ENCODE data around the gene TXNDC15. TPM values are rescaled to one million over a fixed set of nuclear protein-coding genes. Genes with fewer than 3 reads are reported as not detected.
A peak's percentile ranks its signal among the peaks of the same experiment; 100 is the strongest.

TXNDC15 gene
- total RNA-seq, 1 donor from 2014 or later: 211 TPM

DNA sequence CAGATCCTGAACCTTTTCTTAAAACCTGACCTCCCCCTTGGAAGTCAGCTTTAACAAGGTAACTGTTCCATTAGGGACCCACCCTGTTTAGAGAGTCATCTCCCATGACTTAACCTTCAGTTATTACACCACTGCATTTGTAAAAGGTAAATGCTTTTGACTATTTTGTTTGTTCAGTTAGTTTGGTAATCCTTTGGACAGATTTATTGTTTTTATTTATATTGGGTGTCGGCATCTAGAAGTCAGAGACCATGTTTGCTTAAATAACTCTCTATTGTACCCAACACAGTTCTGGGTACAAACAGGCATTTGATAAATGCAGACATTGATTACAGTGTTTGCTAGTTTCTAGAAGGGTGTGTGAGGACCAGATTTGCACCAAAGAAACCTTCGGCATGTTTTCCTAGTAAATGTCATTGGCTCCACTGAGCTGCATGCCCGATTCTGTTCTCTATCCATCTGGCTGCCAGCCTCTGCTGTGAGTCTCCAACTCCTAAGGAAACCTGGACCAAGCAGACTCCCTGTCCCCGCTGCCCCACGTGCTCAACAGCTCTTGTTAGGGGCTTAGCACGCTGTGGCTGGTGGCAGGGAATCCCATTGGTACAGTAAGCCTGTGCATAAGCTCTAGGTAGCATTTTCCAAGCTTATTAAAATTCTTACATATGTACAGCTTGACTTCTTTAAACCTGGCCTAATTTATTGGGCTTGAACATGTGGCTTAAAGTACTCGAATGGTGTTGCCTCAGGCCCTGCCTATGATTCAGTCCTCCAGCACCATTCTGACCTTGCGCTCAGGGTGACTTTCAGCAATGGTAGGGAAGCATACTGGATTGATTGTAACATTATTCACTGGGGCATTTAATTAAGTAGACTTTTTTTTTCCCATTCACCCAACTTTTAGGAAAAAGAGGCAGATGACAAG lies 37.4 kb downstream of the TXNDC15 start:
- H3K9me3 ChIP-seq: no peaks in the 10 kb centered on the region
- H3K4me1 ChIP-seq: no peaks in the 10 kb centered on the region
- no peak overlapping the region for H3K27ac ChIP-seq
- H3K27me3 ChIP-seq: no peaks in the 10 kb centered on the region
- no peak for TF ChIP-seq CTCF (IDR thresholded peaks at IDR 0.05)
- peaks cover 26 to 43% of the 10 kb centered on the region in 2 donors for H3K36me3 ChIP-seq
- no peak overlapping the region for H3K4me3 ChIP-seq
- intact Hi-C loops (cut with DNase I): loop anchor here (10.0 kb wide), 1 partner anchor 423 kb away; no protein-coding TSS in a partner anchor
- no peak for DNase-seq (ENCODE audit: low spot score in 2 of 2)

DNA sequence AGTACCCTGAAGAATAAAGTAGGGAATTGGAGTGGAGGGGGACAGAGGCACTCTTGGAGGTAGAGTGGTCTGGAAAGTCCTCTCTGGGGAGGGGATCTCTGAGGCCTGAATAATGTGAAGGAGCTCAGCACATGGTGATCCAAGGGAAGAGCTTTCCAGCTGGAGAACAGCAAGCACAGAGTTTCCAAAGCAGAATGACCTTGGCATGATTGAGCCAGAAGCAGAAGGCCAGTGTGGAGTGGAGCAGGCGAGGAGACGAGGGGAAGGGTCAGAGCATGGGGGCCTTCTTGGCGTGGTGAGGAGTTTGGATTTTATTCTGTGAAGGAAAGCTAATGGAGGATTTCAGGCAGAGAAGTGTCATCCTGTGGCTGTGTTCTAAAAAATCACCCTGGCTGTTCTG lies 39.1 kb downstream of the TXNDC15 start:
- Histone ChIP-seq H3K4me1 (no peaks in the 10 kb centered on the region), H3K27me3 (no peaks in the 10 kb centered on the region), H3K9me3 (no peaks in the 10 kb centered on the region), H3K4me3 (no peak overlapping the region), H3K36me3 (peaks cover 26 to 47% of the 10 kb centered on the region in 2 donors), H3K27ac (no peak overlapping the region)
- no peak for TF ChIP-seq CTCF (IDR thresholded peaks at IDR 0.05)
- intact Hi-C loops (cut with DNase I): loop anchor here (10.0 kb wide), 1 partner anchor 422 kb away; no protein-coding TSS in a partner anchor
- DNase-seq (ENCODE audit: low spot score in 2 of 2): no peak

DNA sequence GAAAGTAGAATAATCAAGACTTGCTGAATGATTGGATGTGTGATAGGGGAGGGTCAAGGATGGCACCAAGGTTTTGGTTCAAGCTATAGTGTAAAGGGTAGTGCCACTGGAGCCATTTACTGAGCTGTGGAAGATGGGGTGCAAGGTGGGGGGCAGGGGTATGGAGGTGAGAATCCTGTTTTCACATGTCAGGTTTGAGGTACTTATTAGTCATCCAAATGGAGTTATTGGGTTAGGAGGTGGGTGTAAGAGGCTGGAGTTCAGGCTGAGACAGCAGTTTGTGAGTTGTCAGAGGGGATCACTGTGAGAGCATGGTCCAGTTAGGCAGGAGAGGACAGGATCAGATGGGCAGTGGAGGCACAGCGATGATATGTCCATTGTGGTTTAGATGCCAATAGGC lies 39.6 kb downstream of the TXNDC15 start:
- Histone ChIP-seq H3K9me3 (no peaks in the 10 kb centered on the region), H3K4me1 (no peaks in the 10 kb centered on the region), H3K27me3 (no peaks in the 10 kb centered on the region), H3K36me3 (peaks cover 26 to 47% of the 10 kb centered on the region in 2 donors), H3K4me3 (no peak overlapping the region), H3K27ac (no peak overlapping the region)
- no peak for DNase-seq (ENCODE audit: low spot score in 2 of 2)
- no peak for TF ChIP-seq CTCF (IDR thresholded peaks at IDR 0.05)
- intact Hi-C loops (cut with DNase I): loop anchor here (10.0 kb wide), 1 partner anchor 421 kb away; no protein-coding TSS in a partner anchor

DNA sequence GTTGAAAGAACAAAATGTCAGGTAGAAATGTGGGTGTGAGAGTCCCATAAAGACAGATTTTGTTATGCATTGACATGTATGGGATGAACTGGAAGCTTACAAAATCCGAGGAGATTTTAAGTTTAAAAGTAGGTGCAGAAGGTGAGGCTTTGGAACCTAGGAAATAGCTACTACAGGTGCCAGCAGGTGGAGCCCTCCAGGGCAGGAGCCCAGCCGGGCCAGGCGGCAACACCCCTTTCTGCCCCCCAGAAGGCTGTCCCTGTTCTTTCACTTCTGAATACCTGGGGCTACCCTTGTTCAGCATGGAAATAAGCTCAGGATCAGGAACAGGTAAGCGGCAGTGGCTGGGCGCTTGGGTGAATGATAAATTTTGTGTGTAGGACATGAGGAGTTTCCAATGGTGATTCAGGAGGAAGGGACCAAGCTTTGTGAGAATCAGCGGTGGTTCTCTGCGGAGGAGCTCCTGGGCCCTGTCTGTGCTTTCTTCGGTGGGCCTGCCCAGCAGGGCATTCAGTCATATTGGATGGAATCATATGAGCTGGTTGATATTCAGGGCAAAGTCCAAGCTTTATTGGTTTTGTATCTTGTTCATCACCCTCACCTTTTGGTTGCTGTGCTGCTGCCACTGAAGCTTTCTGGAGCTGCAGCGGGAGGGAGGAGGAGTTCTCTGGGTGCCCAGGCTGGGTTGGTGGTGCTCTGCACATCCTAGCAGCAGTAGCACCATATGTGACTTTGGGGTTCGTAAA lies 43.1 kb downstream of the TXNDC15 start:
- no peaks in the 10 kb centered on the region for H3K27me3 ChIP-seq
- DNase-seq (ENCODE audit: low spot score in 2 of 2): no peak
- peaks cover 26 to 48% of the 10 kb centered on the region in 2 donors for H3K36me3 ChIP-seq
- intact Hi-C loops (cut with DNase I): loop anchor here (10.0 kb wide), 1 partner anchor 418 kb away; no protein-coding TSS in a partner anchor
- H3K27ac ChIP-seq: no peak overlapping the region
- H3K9me3 ChIP-seq: no peaks in the 10 kb centered on the region
- TF ChIP-seq CTCF (IDR thresholded peaks at IDR 0.05): peak in 1 of 3 experiments; percentile 14
- H3K4me1 ChIP-seq: no peaks in the 10 kb centered on the region
- no peak overlapping the region for H3K4me3 ChIP-seq

- no peak for DNase-seq (ENCODE audit: low spot score in 2 of 2)
- intact Hi-C loops (cut with DNase I): loop anchor here (10.0 kb wide), 1 partner anchor 416 kb away; no protein-coding TSS in a partner anchor
- TF ChIP-seq CTCF (IDR thresholded peaks at IDR 0.05): no peak
- Histone ChIP-seq H3K9me3 (no peaks in the 10 kb centered on the region), H3K27ac (no peak overlapping the region), H3K36me3 (peaks cover 20 to 40% of the 10 kb centered on the region in 2 donors), H3K27me3 (no peaks in the 10 kb centered on the region), H3K4me3 (no peak overlapping the region), H3K4me1 (no peaks in the 10 kb centered on the region)
Observed at GRCh38 chr5:134918861-134919260, 44.7 kb downstream of the TXNDC15 start.

All from ascending aorta (tissue), 2 donors.